NCI-H774 (cell line): Measurements from ENCODE around the gene ROCK1.

ENCODE experiments used
- DNase-seq: peaks from one replicate; lab custom pipeline; 2025; lab: John Stamatoyannopoulos, UW

ROCK1 gene

GRCh38 chr18:21105936-21106335 is 5.7 kb downstream of the ROCK1 start:
- no peak for DNase-seq

GRCh38 chr18:21101172-21101571 is 10.4 kb downstream of the ROCK1 start:
- no peak for DNase-seq

DNA sequence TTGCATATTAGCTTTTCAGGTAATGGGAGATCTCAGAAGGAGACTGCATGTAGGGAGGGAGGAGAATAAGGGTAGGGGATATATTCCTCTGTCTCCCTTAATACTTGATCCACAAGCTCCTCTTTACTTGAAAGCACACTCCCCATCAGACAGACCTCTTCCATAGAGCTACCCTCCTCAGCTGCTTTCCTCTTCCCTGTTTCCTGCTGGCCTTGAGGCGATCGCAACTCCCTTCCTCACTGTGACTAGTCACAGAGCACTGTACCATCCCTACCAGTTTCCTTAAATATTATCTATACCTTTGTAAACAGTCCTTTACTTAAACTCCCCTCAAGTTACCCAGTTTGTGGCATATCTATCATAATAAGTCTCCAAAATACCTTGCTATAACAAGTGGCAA is 10.9 kb downstream of the ROCK1 start:
- DNase-seq: no peak

- DNase-seq: no peak
Observed at GRCh38 chr18:21100146-21100545, 11.5 kb downstream of the ROCK1 start.

- DNase-seq: no peak
Observed at GRCh38 chr18:21099442-21099841, 12.2 kb downstream of the ROCK1 start.

DNA sequence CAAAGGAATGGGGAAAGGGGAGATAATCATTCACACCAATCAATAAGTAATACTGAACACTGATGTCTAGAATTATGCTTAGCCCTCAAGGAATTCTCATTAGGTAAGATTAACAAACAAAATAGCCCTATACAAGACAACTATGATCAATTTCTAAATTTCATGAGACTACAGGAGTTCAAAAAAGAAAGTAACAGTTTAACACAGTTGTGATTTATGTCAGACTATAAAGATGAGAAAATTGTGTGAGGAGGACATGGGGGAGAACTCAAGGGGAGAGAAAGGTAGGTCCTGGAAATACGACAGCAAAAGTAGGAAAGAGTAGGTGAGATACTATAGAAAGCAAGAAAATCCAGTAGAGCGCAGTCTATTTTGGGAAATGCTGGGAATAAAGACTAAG is 14.9 kb downstream of the ROCK1 start:
- DNase-seq: no peak

DNA sequence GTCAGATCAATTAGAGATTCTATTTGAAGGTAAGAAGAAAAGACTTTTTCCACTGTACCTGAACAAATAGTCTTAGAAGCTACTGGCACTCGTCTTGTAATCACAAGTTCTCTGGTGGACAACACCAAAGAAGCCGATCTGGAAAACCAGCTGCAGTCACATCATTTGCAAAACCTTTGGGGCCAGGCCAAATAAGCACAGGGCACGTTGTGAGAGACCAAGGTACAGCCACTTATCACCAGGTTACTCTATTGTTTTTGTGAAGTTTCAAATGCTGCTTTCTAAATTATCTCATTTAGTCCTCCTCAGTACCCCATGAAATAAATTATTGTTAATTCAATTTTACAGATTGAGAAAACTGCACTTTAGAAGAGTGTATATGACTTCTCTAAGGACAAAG is 18.5 kb downstream of the ROCK1 start:
- no peak for DNase-seq

- DNase-seq: no peak
Observed at GRCh38 chr18:21090680-21091079, 20.9 kb downstream of the ROCK1 start.

- no peak for DNase-seq
Observed at GRCh38 chr18:21085579-21086166, 25.9 kb downstream of the ROCK1 start.

DNA sequence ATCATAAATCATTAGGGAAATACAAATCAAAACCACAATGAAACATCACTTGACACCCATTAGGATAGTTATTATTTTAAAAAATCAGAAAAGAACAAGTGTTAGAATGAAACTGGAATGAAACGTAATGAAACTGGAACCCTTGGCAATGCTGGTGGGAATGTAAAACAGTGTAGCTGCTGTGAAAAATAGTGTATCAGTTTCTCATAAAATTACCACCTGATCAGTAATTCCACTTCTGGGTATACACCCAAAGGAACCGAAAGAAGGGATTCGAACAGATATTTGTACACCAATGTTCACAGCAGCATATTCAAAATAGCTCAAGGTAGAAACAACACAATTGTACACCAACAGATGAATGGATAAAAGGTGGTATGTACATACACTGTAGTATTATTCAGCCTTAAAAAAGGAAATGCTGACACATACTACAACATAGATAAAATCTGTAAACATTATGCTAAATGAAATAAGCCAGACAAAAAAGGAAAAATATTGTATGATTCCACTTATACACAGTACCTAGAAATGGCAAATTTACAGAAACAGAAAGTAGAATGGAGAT is 27.0 kb downstream of the ROCK1 start:
- DNase-seq: no peak

DNA sequence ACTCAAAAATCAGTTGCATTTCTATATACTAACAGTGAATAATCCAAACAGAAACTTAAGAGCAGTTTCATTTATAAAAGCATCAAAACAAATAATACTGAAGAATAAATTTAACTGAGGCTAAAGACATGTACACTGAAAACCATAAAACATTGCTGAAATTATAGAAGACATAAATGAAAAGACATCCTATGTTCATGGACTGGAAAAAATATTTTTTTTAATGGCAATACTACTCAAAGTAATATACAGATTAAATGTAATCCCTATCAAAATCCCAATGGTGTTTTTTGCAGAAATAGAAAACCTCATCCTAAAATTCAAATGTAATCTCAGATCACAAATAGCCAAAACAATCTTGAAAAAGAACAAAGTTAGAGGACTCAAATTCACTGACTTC is 28.6 kb downstream of the ROCK1 start:
- no peak for DNase-seq

DNA sequence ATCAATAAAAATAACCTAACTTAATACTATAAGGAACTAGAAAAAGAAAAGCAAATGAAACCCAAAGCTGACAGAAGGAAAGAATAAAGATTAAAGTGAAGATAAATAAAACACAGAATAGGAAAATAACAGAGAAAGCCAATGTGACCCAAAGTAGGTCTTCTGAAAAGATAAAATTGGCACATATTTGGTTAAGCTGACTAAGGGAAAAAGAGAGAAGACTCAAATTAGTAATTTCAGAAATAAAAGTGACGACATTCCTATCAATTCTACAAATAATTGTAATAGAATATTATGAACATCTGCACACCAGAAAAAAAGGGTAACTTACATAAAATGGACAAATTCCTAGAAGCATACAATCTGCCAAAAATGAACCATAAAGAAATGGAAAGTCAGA is 30.2 kb downstream of the ROCK1 start:
- DNase-seq: no peak

- DNase-seq: no peak
Observed at GRCh38 chr18:21080576-21080975, 31.0 kb downstream of the ROCK1 start.

DNA sequence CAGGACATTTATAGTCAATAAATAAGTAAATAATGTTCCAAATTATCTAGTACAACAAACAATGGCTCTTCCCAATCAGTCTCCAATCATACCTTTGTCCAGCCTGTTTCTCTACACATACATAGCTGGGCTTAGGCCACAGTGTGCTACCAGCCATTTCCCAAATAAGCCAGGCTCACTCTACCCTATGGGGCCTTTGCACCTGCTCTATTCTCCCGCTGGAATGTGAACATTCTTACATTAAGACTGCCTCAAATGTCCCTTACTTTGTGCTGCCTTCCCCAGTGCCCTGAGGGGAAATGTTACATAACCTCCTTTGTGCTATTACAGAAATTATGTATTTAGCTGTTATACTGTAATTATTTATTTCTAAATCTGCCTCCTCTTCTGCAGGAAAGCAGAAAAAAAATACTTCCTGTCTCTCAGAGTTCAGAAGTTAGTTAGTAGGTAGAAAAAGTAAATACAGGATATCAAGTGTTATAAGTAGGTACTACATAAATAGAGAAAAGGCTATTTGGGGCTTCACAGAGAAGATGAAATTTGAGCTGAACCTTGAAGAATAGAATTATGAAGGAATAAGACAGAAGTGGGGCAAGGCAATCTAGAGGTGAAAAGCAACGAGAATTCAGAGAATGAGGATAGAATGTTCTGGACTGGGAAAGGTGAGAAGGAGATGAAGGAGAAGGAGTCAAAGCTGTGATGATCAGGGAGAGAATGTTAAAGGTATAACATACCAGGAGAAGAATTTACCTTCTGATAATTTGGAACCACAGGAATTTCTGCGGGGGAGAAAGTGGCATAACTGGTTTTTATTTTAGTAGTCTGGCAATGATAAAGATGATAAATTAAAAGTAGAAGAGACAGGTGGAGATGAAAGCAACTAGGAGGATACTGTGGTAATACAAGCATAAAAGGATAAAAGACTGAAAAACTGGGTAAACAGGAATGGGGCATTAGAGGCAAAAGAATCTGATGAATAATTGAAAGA is 37.0 kb downstream of the ROCK1 start:
- no peak for DNase-seq

GRCh38 chr18:21073180-21073579 is 38.4 kb downstream of the ROCK1 start:
- no peak for DNase-seq

DNA sequence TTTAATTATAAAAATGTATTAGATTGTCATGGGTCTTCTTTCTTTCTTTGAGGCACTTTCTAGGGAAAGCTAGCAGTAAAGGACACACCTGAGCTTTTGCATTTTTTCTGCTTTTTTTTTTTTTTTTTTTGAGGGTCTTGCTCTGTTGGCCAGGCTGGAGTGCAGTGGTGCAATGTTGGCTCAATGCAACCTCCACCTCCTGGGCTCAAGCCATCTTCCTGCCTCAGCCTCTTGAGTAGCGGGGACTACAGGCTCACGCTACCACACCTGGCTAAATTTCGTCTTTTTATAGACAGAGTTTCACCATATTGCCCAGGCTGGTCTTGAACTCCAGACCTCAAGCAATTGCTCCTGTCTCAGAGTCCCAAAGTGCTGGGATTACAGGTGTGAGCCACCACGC is 40.5 kb downstream of the ROCK1 start:
- DNase-seq: no peak

- DNase-seq: no peak
Observed at GRCh38 chr18:21069468-21069867, 42.1 kb downstream of the ROCK1 start.

- no peak for DNase-seq
Observed at GRCh38 chr18:21064347-21064746, 47.3 kb downstream of the ROCK1 start.

DNA sequence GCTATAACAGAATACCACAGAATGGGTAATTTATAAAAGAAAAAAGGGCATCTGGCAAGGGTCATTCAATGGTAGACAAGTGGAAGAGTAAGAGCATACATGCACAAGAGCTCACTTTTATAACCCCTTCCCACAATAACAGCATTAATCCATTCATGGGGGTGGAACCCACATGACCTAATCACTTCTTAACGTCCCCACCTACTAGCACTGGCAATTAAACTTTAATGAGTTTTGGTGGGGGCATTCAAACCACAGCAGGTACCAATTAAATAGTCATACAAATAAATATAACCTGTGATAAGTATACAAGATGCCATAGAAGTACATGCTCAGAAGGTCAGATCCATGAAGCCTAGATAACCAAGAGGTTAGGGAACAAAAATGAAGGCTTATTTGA is 48.6 kb downstream of the ROCK1 start:
- DNase-seq: no peak

DNA sequence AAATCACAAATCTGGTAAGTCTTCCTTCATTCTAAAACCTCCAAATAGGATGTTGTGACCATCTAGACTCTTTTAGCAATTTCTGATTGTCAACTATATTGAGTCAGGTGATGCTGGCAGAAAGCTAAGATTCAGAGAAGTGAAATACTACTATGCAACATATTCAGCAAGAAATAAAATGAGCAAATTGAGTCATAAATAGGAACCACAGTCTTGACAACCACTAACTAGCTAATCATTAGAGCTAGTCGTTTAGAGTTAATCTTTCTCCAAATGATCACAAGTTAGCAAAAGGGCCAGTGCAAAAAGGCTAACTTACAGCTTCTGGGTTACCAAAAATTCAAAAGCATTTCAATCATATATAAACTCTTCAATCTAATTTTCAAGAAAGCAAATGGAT is 54.5 kb downstream of the ROCK1 start:
- DNase-seq: no peak

GRCh38 chr18:21056545-21056944 is 55.1 kb downstream of the ROCK1 start:
- no peak for DNase-seq

DNA sequence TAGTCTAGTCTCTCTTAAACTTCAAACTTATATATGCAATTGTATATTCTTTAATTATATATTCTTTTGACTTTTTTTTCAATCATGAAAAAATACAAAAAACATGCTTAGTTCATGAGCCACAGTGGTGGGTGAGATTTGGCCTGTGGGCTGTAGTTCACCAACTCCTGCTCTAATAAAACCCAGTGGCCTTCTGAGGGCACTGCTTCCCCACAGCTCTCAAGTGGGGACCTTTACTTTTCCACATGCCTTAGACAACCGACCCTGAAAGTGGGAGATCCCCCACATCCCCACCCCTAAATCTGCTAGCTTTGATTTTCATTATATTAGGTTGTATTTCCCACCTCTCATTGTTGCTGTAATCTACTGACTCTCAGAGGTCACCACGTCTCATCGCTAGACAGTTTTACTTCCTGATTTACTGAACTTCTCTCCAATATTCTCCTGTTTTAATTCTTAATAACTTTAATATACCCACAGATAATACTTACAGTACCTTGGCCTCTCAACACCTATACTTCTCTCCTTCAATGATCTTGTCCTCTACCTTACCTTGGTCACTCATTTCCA is 57.3 kb downstream of the ROCK1 start:
- DNase-seq: no peak

GRCh38 chr18:21053127-21053526 is 58.5 kb downstream of the ROCK1 start:
- DNase-seq: no peak
